GM15510 (cell line): ENCODE data around the gene SDR42E1.

Experiments used
- POLR2A ChIP-seq: IDR thresholded peaks from 3 replicates; pipeline ENCODE4 v1.6.1; 2011; ENCODE audit warnings: borderline replicate concordance; ENCODE audit not compliant: insufficient read length; ENCODE audit errors: extremely low read depth

SDR42E1 gene

GRCh38 chr16:81939164-81940056 is 71.9 kb downstream of the SDR42E1 start:
- TF ChIP-seq POLR2A: no peak
